HG02981 (cell line): ENCODE data around the gene UBN2.

Experiments used
- ATAC-seq: cut with Tn5 transposase; IDR thresholded peaks from one replicate; pipeline ENCODE4 v1.9.1; 2021; ENCODE audit warnings: mild to moderate bottlenecking, moderate library complexity; ENCODE audit not compliant: unreplicated experiment

The UBN2 gene

DNA sequence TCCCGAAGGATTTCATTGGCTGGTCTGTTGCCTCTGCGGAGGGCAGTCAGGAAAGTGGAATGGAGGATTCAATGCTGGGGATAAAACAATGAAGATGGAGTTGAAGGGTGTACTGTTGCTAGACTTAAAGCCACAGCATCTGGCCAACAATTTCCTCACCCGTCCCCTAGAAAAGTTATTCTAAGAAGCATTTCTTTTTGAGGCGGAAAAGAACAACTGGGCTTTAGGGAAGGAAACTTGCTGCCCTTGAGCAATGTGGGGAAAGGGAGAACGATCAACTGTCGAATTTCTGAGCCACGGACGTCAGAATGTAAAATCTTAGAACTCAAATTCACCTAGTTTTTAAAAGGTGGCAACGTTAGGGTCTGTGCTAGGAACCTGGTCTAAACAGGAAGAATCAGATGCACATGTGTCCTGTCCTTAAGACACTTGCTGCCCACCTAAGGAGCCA lies 110.8 kb downstream of the UBN2 start:
- ATAC-seq: no peak

DNA sequence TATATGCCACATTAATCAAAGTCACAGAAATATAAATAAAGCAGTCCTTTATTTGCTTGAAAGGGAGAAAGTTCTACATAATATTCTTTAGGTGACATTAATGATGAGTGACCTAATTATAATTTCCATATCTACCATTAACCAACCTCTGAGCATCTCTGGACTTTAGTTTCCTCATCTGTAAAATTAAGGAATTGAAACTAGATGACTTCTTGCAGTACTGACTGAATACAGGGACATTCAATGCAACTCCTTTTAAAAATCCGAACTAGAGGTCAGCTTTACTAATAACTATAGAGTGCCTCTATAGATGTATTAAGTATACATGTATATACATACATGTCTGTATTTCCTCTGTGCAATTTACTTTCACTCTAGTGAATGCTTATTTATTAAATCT lies 114.0 kb downstream of the UBN2 start:
- ATAC-seq: no peak

DNA sequence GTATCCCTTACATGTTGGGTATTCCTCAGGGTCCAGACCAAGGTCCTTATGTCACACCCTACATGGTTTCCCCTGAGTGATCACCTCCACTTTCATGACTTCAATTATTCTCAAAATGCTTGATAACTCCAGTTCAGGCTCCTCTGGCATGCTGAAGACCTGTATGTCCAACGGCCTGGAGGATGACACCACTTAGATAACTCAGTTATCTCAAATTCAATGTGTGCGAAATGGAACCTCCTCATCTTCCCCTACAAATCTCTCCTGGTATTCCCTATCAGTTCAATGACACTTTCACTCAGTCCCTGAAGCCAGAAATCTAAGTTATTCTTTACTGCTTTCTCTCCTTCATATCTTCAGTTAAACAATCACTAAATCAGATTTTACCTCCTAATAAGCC lies 120.0 kb downstream of the UBN2 start:
- no peak for ATAC-seq

DNA sequence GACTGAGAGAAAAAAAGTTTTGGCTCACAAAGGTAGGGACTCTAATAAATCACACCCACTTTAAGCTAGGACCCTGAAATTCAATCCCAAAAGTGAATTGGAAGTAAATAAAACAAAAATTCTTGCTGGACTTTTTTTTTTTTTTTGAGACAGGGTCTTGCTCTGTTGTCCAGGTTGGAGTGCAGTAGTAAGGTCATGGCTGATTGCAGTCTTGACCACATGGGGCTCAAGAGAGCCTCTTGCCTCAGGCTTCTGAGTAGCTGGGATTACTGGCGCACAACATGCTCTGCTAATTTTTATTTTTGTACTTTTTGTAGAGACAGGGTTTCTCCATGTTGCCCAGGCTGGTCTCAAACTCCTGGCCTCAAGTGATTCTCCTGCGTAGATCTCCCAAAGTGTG lies 123.7 kb downstream of the UBN2 start:
- no peak for ATAC-seq

DNA sequence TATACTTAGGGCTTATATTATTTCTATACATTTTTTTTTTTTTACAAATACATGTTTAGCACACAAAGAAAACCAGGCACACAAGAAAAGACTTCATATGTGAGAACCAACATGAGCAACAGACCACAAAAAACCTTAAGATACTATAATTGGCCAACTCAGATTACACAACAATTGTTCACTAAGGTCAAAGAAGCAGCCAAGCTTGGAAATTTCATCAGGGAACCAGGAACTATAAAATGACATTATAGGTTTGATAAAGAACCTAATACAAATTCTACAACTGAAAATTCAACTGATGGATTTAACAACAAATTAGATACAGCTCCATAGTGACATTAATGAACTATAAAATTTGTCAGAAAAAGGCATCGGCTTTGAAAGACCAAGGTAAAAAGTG lies 124.3 kb downstream of the UBN2 start:
- ATAC-seq: no peak
